Gastrocnemius medialis (tissue), 4 donors: ENCODE measurements around the gene ZBTB7C.

Experiments
- POLR2A ChIP-seq, 2 donors: fragments of 450-650 bp; IDR thresholded peaks; one replicate each; pipeline ENCODE4 v1.6.1; 2017; ENCODE audit warnings: antibody characterized with exemption in 2 of 2, mild to moderate bottlenecking in 2 of 2, moderate library complexity in 2 of 2
- TF ChIP-seq, protein P1 (sequence below), 5 experiments: fragments of 450-650 bp in 3 of 5; fragments of 200-600 bp in 2 of 5; sonication (generic) in 2 of 5; IDR thresholded peaks in 4 of 5; conservative IDR thresholded peaks in 1 of 5; 1 replicate in 4 of 5; 2 replicates in 1 of 5; pipeline ENCODE4 v1.5.1; 2016 to 2019; ENCODE audit warnings: antibody characterized with exemption in 5 of 5, mild to moderate bottlenecking in 3 of 5, moderate library complexity in 3 of 5

DNA sequence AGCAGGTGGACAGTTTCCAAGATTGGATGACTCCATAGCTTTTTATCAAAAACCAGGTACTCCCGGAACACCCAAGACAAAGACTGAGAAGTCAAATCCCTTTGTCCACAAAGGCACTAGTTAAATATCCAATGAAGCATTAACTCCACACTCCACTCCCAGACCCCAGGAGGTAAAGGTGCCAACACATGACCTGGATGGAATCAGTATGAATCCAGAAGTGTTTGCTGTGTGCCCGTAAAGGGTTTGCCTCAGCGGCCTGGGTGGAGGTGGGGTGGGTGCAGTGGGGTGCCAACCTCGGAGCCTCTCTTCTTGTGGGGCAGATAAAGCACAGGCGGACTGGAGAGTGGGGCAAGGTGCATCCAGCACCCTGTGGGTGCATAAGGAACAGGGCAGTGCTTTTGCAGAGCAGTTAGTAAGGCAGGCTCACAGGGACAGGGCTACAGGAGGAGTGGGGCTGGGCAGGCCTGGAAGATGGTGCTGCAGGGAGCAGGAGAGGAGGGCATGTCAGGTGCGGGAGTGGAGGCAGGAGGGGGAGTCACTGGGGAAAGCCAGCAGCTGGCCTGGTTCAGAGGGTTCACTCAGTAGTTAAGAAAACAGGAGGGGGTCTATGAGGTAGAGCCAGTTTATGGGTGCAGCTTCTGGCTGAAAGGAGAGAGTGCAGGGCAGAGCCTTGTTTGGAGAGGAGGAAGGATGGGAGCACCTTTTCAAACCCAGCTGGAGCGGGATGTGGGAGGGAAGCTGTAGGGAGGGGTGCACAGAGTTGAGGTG is 270.3 kb downstream of the ZBTB7C start:
- TF ChIP-seq, protein P1, sequence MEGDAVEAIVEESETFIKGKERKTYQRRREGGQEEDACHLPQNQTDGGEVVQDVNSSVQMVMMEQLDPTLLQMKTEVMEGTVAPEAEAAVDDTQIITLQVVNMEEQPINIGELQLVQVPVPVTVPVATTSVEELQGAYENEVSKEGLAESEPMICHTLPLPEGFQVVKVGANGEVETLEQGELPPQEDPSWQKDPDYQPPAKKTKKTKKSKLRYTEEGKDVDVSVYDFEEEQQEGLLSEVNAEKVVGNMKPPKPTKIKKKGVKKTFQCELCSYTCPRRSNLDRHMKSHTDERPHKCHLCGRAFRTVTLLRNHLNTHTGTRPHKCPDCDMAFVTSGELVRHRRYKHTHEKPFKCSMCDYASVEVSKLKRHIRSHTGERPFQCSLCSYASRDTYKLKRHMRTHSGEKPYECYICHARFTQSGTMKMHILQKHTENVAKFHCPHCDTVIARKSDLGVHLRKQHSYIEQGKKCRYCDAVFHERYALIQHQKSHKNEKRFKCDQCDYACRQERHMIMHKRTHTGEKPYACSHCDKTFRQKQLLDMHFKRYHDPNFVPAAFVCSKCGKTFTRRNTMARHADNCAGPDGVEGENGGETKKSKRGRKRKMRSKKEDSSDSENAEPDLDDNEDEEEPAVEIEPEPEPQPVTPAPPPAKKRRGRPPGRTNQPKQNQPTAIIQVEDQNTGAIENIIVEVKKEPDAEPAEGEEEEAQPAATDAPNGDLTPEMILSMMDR (IDR thresholded peaks at IDR 0.05 in 4 of 5, conservative IDR thresholded peaks at IDR 0.05 in 1 of 5), result no peak
- TF ChIP-seq POLR2A (IDR thresholded peaks at IDR 0.05), result no peak
